Adipocyte (in vitro differentiated cells): ENCODE results near the gene BROX.

ENCODE experiments used
- DNase-seq: peaks from one replicate; pipeline ENCODE4 v3.0.0-alpha.2; 2015; ENCODE audit warnings: low read depth
- H3K27me3 ChIP-seq: replicated peaks from 2 replicates; pipeline ENCODE4 v1.7.0; 2013; ENCODE audit warnings: mild to moderate bottlenecking, low read length, moderate library complexity; ENCODE audit not compliant: control insufficient read depth, insufficient read depth
- H3K36me3 ChIP-seq: 2 replicates; pipeline ENCODE4 v1.7.0; 2013; ENCODE audit warnings: low read length, mild to moderate bottlenecking, moderate library complexity; ENCODE audit not compliant: control insufficient read depth, insufficient read depth, severe bottlenecking
- H3K4me1 ChIP-seq: 2 replicates; pipeline ENCODE4 v1.7.0; 2013; ENCODE audit warnings: mild to moderate bottlenecking, low read length, moderate library complexity; ENCODE audit not compliant: control insufficient read depth, insufficient read depth
- H3K4me3 ChIP-seq: 2 replicates; pipeline ENCODE4 v1.7.0; 2013; ENCODE audit warnings: mild to moderate bottlenecking, low read length, moderate library complexity
- H3K9ac ChIP-seq: 2 replicates; pipeline ENCODE4 v1.7.0; 2013; ENCODE audit warnings: mild to moderate bottlenecking, low read length, moderate library complexity
- H3K9me3 ChIP-seq: 2 replicates; pipeline ENCODE4 v1.7.0; 2013; ENCODE audit warnings: mild to moderate bottlenecking, low read length, moderate library complexity; ENCODE audit not compliant: control insufficient read depth

Gene BROX

DNA sequence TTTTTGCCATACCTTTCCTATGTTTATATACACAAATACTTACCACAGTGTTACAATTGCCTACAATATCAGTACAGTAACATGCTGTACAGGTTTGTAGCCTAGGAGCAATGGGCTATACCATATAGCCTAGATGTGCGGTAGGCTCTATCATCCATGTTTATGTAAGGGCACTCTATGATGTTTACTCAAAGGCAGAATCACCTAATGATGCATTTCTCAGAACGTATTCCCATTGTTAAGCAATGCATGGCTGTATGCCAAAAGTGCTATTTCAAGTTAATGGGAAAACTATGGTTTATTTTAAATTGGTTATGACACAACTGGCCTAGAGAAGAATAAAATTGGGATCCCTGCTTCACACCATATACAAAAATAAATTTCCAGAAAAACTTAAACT is 65.6 kb downstream of the BROX start:
- peaks cover 6% of the 10 kb centered on the region for H3K9me3 ChIP-seq
- no peaks in the 10 kb centered on the region for H3K36me3 ChIP-seq
- no peak overlapping the region for H3K9ac ChIP-seq
- no peak overlapping the region for H3K4me3 ChIP-seq
- peak; percentile 42 for DNase-seq
- H3K27me3 ChIP-seq: no peaks in the 10 kb centered on the region
- peaks cover 5% of the 10 kb centered on the region for H3K4me1 ChIP-seq

DNA sequence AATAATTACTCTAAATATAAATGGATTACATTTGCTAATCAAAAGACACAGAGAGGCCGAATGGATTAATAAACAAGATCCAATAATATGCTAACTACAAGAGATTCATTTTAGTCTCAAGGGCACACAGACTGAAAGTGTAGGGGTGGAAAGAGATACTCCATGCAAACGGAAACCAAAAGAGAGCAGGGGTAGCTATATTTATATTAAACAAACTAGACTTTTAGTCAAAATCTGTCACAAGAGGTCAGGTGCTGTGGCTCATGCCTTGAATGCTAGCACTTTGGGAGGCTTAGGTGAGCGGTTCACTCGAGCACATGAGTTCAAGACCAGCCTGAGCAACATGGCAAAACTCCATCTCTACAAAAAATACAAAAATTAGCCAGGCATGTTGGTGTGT is 68.9 kb downstream of the BROX start:
- Histone ChIP-seq H3K4me1 (peaks cover 5% of the 10 kb centered on the region), H3K9me3 (peaks cover 6% of the 10 kb centered on the region), H3K9ac (no peak overlapping the region), H3K27me3 (no peaks in the 10 kb centered on the region), H3K4me3 (no peak overlapping the region), H3K36me3 (no peaks in the 10 kb centered on the region)
- DNase-seq: no peak

DNA sequence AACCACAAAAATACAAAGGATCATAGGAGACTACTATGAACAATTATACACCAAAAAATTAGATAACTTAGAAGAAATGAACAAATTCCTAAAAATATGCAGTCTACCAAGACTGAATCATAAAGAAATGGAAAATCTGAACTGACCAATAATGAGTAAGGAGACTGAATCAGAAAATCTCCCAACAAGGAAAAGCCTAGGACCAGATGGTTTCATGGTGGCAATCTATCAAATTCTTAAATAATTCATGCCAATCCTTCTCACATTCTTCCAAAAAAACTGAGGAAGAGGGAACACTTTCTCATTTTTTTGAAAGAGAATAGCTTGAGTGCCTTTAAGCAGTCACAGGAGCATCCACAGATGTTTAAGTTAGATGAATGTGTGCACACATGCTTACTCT is 70.7 kb downstream of the BROX start:
- Histone ChIP-seq H3K9ac (no peak overlapping the region), H3K4me3 (no peak overlapping the region), H3K9me3 (peaks cover 6% of the 10 kb centered on the region), H3K27me3 (no peaks in the 10 kb centered on the region), H3K36me3 (no peaks in the 10 kb centered on the region), H3K4me1 (peaks cover 5% of the 10 kb centered on the region)
- DNase-seq: no peak

DNA sequence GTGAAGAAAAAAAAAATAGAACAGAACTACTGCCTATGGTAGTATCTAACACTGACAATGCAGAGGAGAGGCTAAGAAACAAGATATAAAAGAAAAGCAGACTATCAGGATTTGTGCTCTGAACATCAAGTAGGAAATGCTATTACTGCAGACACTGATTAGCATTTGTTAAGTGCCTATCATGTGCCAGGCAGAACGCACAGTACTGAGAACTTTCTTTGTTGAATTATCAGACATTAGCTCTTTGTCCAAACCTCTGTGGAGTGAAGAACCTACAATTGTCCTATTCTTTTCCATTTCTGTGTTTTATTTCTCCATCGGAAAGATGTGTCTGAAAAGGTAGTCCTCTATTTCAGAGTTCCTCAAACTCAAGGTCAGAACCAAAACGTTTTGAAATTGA is 72.0 kb downstream of the BROX start:
- H3K4me1 ChIP-seq: peaks cover 5% of the 10 kb centered on the region
- peaks cover 6% of the 10 kb centered on the region for H3K9me3 ChIP-seq
- H3K4me3 ChIP-seq: no peak overlapping the region
- H3K36me3 ChIP-seq: no peaks in the 10 kb centered on the region
- no peak for DNase-seq
- no peaks in the 10 kb centered on the region for H3K27me3 ChIP-seq
- no peak overlapping the region for H3K9ac ChIP-seq
